ENCODE measurements around the gene KCNQ5.

DNA sequence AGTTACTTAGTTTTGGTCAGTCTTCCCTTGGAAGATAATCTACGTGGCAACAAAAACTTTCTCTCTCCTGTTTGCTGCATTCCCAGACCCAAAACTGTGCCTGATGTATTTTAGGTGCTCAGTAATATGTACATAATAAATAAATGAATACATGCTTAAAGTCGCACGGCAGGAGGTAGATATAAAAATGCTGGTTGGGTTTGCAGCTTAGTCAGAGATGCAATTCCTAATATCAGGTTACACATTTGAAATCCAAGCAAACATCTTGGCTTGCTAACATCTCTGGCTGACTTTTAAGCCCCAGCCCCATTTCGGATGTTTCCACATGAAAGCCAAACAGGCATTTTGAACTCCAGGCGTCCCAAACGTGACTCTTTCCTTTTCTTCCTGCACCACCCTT lies 91.0 kb downstream of the KCNQ5 start:
- TF ChIP-seq, protein P1, sequence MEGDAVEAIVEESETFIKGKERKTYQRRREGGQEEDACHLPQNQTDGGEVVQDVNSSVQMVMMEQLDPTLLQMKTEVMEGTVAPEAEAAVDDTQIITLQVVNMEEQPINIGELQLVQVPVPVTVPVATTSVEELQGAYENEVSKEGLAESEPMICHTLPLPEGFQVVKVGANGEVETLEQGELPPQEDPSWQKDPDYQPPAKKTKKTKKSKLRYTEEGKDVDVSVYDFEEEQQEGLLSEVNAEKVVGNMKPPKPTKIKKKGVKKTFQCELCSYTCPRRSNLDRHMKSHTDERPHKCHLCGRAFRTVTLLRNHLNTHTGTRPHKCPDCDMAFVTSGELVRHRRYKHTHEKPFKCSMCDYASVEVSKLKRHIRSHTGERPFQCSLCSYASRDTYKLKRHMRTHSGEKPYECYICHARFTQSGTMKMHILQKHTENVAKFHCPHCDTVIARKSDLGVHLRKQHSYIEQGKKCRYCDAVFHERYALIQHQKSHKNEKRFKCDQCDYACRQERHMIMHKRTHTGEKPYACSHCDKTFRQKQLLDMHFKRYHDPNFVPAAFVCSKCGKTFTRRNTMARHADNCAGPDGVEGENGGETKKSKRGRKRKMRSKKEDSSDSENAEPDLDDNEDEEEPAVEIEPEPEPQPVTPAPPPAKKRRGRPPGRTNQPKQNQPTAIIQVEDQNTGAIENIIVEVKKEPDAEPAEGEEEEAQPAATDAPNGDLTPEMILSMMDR (IDR thresholded peaks at IDR 0.05) = no peak
- TF ChIP-seq POLR2AphosphoS5 (IDR thresholded peaks at IDR 0.05) (no peak), POLR2A (IDR thresholded peaks at IDR 0.05) (no peak), EP300 (IDR thresholded peaks at IDR 0.05) (no peak)
